Measurements from ENCODE around the gene ANAPC1.
"Not testable (repeated sequence)": the region's sequence is repeated elsewhere in the genome, so short reads cannot be mapped to it uniquely, and the experiment has no call there.

ANAPC1 gene

GRCh38 chr2:111729812-111730458 lies 154.1 kb downstream of the ANAPC1 start:
- DNase-seq, result not testable (repeated sequence)

GRCh38 chr2:111727611-111728110 lies 156.3 kb downstream of the ANAPC1 start:
- DNase-seq, result not testable (repeated sequence)

GRCh38 chr2:111725742-111726141 lies 158.3 kb downstream of the ANAPC1 start:
- DNase-seq, result not testable (repeated sequence)

GRCh38 chr2:111719610-111720009 lies 164.4 kb downstream of the ANAPC1 start:
- DNase-seq, result not testable (repeated sequence)

All from NCI-H1048 (cell line).